Naive B cell (primary cell): Measurements from ENCODE around the gene ATP1B2. TPM values are rescaled to one million over a fixed set of nuclear protein-coding genes. Genes with fewer than 3 reads are reported as not detected.
"Not testable (repeated sequence)": the region's sequence is repeated elsewhere in the genome, so short reads cannot be mapped to it uniquely, and the experiment has no call there.

Experiments
- ATAC-seq, 2 donors: fragments of 150-1000 bp; cut with Tn5 transposase; 2 replicates each; pipeline ENCODE4 v1.10.0; 2021; ENCODE audit warnings: low read depth in 2 of 2, mild to moderate bottlenecking in 2 of 2, moderate library complexity in 2 of 2
- DNase-seq: peaks from one replicate; pipeline ENCODE4 v3.0.0; 2022
- H3K27ac Mint-ChIP-seq, 6 donors: one replicate each; pipeline ENCODE4 v1.8.0; 2020 to 2022; ENCODE audit warnings: mild to moderate bottlenecking in 6 of 6, mixed read lengths in 6 of 6, moderate library complexity in 5 of 6, inconsistent platforms in 2 of 6
- H3K27me3 Mint-ChIP-seq, 3 donors: one replicate each; pipeline ENCODE4 v1.8.0; 2021 to 2022; ENCODE audit warnings: mixed read lengths in 3 of 3, mild to moderate bottlenecking in 1 of 3
- H3K36me3 Mint-ChIP-seq, 2 donors: one replicate each; pipeline ENCODE4 v1.8.0; 2020 to 2022; ENCODE audit warnings: mixed read lengths in 2 of 2, inconsistent platforms in 1 of 2, mild to moderate bottlenecking in 1 of 2
- H3K4me1 Mint-ChIP-seq, 3 donors: one replicate each; pipeline ENCODE4 v1.8.0; 2020 to 2022; ENCODE audit warnings: mixed read lengths in 3 of 3, inconsistent platforms in 1 of 3, mild to moderate bottlenecking in 1 of 3, moderate library complexity in 1 of 3
- H3K4me3 Mint-ChIP-seq, 8 donors: one replicate each; pipeline ENCODE4 v1.8.0; 2020 to 2022; ENCODE audit warnings: mild to moderate bottlenecking in 8 of 8, mixed read lengths in 8 of 8, moderate library complexity in 8 of 8, inconsistent platforms in 2 of 8
- H3K9me3 Mint-ChIP-seq, 7 donors: one replicate each; pipeline ENCODE4 v1.8.0; 2020 to 2022; ENCODE audit warnings: mixed read lengths in 7 of 7, mild to moderate bottlenecking in 5 of 7, inconsistent platforms in 2 of 7, moderate library complexity in 1 of 7
- polyA plus RNA-seq, 6 donors: library from polyadenylated mRNA; unstranded; fragments of 300-500 nt; fragmentation: Illumina TruSeq; gene quantifications; one replicate each; pipeline ENCODE4 v1.2.3, GENCODE V29; 2021; ENCODE audit warnings: low read depth in 6 of 6

Gene ATP1B2, protein sequence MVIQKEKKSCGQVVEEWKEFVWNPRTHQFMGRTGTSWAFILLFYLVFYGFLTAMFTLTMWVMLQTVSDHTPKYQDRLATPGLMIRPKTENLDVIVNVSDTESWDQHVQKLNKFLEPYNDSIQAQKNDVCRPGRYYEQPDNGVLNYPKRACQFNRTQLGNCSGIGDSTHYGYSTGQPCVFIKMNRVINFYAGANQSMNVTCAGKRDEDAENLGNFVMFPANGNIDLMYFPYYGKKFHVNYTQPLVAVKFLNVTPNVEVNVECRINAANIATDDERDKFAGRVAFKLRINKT
- polyA plus RNA-seq = under 1 TPM in 2 of 6 donors, not detected in 4; 0.08 to 0.21 TPM

DNA sequence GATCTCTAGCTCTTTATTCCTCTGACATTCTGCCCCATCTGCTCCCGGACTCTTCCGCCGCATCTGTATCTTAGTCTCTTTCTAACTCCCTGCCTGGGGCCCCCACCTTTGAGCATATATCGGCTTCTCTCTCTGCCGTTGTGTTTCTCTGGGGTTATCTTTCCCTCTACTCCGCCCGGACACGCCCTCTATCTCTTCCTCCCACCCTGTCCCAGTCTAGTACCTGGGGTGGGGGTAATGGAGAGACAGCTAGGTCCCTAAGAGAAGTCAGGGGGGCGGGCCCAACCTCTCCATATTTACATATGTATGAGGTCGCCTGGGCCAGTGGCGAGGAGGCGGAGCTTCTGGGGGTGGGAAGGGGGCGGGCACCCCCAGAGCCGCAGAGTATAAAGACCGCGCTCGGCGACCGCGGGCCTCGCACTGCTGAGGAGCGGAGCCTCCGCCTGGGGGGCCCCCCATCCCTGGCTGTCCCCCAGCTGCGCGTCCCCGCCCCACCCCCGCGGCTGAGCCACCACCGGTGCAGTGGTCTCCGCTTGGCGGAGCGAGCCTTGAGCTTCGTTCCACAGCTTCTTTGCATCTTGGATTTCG lies at the start of gene ATP1B2:
TSS of gene ATP1B2 (plus strand) at position 418 of the 588 bp plus-strand sequence. CDS start 593 bp downstream, outside the sequence.
- peak within 1 kb of the TSS in 5 of 6 donors; percentile 46 to 88 (median 61) for H3K27ac Mint-ChIP-seq
- peaks cover 21 to 69% (median 67%) of the 10 kb centered on the region in 3 donors for H3K27me3 Mint-ChIP-seq
- H3K36me3 Mint-ChIP-seq = no peaks in the 10 kb centered on the region
- H3K4me1 Mint-ChIP-seq = peaks cover 17 to 22% (median 20%) of the 10 kb centered on the region in 3 donors
- DNase-seq = peak; percentile 68
- peak; percentile 91 to 92 for ATAC-seq
- H3K9me3 Mint-ChIP-seq = no peaks in the 10 kb centered on the region
- peak within 1 kb of the TSS; percentile 84 to 96 (median 90) for H3K4me3 Mint-ChIP-seq

DNA sequence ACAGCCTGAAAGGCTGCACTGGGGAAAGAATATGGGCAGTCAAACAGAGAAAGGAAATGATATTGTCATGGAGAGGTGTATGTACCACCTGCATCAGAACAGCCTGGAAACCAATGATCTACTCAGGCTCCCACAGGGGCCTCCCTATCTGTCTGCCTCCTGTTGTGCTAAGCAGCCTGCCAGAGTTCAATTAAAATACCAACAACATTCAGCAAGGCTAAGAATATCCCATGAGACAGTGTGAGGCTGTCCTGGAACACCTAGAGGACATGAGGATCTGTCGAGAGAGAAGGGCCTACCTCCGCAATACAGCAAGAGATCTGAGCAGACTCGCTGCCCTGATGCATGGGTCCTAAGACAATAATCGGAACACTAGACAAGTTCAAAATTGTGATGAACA lies 44.4 kb upstream of the ATP1B2 start:
- ATAC-seq = no peak
- Mint-ChIP-seq H3K4me1 (peaks cover 14 to 24% (median 22%) of the 10 kb centered on the region in 3 donors), H3K27me3 (no peaks in the 10 kb centered on the region), H3K9me3 (no peaks in the 10 kb centered on the region), H3K27ac (no peak overlapping the region), H3K4me3 (no peak overlapping the region), H3K36me3 (peaks cover 8 to 11% of the 10 kb centered on the region in 2 donors)
- no peak for DNase-seq

DNA sequence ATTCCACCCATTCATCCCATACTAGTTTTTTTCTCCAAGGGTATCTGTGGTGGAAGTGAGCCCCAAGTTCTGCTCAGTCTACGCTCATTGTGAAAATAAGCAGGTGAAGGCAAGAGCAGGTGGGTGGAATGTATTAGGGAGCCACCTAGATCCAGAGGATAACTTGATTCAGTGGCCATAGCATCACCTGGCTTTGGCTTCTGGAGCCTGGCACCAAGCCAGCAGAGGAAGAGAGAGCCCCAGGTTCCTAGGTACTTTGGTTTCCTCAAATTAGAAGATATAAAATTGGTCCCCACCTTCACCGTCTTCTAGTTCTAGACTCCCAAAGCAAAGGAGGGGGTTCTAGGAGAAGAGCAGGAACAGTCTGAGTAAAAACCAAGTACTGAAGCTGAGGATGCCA lies 40.1 kb upstream of the ATP1B2 start:
- H3K36me3 Mint-ChIP-seq = no peaks in the 10 kb centered on the region
- no peak for ATAC-seq
- peaks cover 38 to 52% (median 42%) of the 10 kb centered on the region in 3 donors for H3K4me1 Mint-ChIP-seq
- no peak overlapping the region for H3K27ac Mint-ChIP-seq
- H3K27me3 Mint-ChIP-seq = no peaks in the 10 kb centered on the region
- peak overlapping the region in 1 of 8 donors; percentile 46 for H3K4me3 Mint-ChIP-seq
- no peak for DNase-seq
- H3K9me3 Mint-ChIP-seq = no peaks in the 10 kb centered on the region

DNA sequence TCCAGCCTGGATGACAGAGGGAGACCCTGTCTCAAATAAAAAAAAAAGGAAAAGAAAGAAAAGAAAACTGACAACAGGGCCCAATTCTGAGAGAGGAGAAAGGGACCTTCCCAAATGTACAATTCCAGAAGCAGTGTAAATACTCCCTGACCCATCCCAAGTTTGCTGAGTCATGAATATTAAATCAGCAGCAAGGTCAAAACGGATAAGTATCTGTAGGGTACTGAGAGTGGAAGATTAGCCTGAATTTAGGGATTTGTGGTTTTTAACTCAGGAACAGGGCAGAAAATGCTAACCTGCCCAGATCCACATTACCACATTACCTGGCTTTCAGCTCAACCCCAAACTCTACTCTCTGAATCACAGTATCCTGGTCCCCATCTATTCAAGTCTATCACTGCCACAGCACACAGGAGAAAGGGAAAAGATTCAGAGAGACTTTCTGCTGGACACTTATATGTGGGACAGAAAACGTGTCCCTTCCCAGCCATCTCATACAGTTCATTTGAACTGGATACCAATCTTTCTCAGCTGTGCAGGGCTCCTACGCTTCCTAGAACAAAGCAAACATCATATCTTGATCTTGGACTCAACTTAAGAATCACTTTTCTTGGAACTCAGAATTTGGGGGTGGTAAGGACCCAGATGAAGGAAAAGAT lies 39.0 kb upstream of the ATP1B2 start:
- Mint-ChIP-seq H3K4me1 (peaks cover 31 to 45% (median 34%) of the 10 kb centered on the region in 3 donors), H3K9me3 (no peaks in the 10 kb centered on the region), H3K36me3 (no peaks in the 10 kb centered on the region), H3K27ac (peak overlapping the region in 2 of 6 donors; percentile 44 to 84), H3K4me3 (peak overlapping the region in 6 of 8 donors; percentile 25 to 94 (median 71)), H3K27me3 (no peaks in the 10 kb centered on the region)
- ATAC-seq = no peak
- DNase-seq = no peak

DNA sequence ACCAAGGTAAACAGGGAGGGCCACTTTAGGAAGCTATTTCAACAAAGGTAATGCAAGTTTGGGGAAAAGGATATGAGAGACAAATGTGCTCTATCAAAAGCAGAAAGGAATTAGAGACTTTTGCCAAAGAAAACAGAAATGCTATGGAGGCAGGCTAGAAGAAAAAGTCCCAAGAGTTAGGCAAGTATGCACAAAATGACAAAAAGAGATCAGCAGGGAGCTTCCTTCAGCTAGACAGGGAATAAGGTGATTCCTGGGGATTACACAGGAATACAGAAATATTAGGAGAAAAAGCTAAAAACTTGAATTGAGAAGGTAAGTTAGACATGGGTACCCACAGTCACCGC lies 38.5 kb upstream of the ATP1B2 start:
- Mint-ChIP-seq H3K4me3 (peak overlapping the region in 6 of 8 donors; percentile 24 to 94 (median 77)), H3K36me3 (no peaks in the 10 kb centered on the region), H3K4me1 (peaks cover 31 to 45% (median 34%) of the 10 kb centered on the region in 3 donors), H3K27me3 (no peaks in the 10 kb centered on the region), H3K9me3 (no peaks in the 10 kb centered on the region), H3K27ac (peak overlapping the region in 3 of 6 donors; percentile 42 to 84 (median 44))
- ATAC-seq = no peak
- no peak for DNase-seq

DNA sequence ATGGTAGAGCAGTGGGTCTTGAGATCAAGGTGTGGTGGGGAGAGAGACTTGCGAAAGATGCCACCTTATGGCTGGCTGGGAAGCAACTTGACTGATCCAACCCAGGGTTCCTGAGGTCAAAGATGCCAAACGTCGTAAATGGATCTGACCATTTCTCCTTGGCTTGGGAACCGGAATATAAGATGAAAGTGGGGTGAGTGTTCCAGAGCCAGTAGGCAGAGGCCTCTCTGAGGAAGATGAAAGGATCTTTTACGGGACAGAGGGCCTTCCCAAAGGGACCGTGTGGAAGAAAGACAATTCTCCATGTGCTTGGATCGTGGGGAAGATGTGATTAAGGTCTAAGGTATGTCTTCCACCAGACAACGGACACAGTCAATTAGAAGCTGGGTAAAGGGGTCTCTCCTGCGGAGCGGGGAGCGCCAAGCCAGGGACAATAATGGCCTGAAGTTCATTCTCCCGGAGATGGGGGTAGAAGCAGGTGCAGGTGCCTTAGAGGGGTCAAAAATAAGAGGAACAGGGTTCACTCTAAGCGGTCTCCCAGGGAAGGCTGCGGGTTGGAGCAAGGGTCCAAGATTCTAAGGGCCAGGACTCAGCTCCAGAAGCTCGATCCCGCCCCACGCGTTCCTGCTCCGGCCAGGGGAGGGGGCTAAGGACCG lies 36.8 kb upstream of the ATP1B2 start:
- peaks cover 31 to 42% (median 34%) of the 10 kb centered on the region in 3 donors for H3K4me1 Mint-ChIP-seq
- peaks cover 0 to 3% (median 0%) of the 10 kb centered on the region in 3 donors for H3K27me3 Mint-ChIP-seq
- H3K36me3 Mint-ChIP-seq = no peaks in the 10 kb centered on the region
- H3K27ac Mint-ChIP-seq = peak overlapping the region; percentile 84 to 95 (median 92)
- no peaks in the 10 kb centered on the region for H3K9me3 Mint-ChIP-seq
- H3K4me3 Mint-ChIP-seq = peak overlapping the region; percentile 82 to 94 (median 92)
- DNase-seq = no peak
- no peak for ATAC-seq

DNA sequence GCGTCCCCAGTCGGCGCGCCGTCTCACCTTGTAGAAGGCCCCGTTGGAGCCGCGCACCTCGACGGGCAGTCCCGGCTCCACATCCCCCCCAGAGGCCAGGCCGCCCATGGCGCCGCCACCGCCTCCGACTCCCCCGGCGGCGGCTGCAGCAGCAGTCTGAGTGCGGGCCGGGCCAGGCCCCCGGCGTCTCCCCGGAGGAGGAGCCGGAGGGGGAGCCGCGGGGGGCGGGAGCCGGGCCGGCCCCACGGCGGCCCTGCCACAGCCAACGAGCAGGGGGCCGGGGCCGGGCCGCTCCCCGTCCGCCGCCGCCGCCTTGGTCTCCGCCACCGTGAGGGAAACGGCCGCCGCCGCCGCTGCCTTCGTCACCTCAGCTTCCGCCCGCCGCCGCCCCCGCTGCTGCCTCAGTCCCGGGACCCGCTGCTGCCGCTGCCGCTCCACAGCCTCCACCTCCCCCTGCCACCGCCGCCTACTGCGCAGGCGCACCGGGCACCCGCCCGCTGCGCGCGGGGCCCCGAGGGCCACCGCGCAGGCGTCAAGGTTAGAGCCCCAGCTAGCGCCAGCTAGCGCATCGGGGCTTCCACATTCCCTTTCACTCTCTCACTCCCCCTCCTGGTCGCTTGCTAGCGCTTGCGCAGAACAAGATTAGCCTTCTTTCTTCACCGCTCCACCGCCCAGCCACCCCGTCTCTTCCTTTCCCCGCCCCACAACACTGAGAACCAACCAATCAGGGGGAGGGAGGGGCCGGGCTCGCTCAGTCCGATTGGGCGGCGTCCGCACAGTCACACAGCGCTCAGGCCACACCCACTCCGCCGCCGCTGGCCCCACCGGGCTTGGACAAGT lies 36.1 kb upstream of the ATP1B2 start, which contains the start of gene FXR2:
TSS of gene FXR2 (minus strand) at position 473 of the 840 bp plus-strand sequence. CDS start at position 108, 365 bp downstream.
- Mint-ChIP-seq H3K4me1 (peaks cover 30 to 39% (median 31%) of the 10 kb centered on the region in 3 donors), H3K4me3 (peak within 1 kb of the TSS; percentile 82 to 98 (median 94)), H3K36me3 (no peaks in the 10 kb centered on the region), H3K27ac (peak within 1 kb of the TSS; percentile 84 to 99 (median 98)), H3K27me3 (peaks cover 0 to 4% (median 0%) of the 10 kb centered on the region in 3 donors), H3K9me3 (no peaks in the 10 kb centered on the region)
- DNase-seq (peak; percentile 99), ATAC-seq (peak; percentile 85 to 87)

DNA sequence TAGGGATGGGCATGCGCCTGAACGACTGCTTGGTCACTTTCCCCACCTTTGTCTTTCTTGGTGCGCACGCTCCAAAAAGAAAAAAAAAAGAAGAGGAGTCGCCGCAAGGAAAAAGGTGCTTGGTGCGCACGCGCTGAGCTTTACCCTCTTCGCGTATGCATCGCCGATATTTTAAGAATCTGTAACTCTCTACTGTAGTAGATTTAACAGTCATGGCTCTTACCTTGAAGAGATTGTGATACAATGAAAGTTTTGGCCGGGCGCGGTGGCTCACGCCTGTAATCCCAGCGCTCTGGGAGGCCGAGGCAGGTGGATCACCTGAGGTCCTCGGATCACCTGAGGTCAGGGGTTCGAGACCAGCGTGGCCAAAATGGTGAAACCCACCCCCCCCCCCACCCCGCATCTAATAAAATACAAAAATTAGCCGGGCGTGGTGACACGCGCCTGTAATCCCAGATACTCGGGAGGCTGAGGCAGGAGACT lies 35.4 kb upstream of the ATP1B2 start:
- H3K27ac Mint-ChIP-seq = peak overlapping the region; percentile 84 to 99 (median 98)
- H3K4me3 Mint-ChIP-seq = peak overlapping the region; percentile 82 to 98 (median 94)
- peaks cover 0 to 4% (median 0%) of the 10 kb centered on the region in 3 donors for H3K27me3 Mint-ChIP-seq
- peaks cover 29 to 36% (median 31%) of the 10 kb centered on the region in 3 donors for H3K4me1 Mint-ChIP-seq
- peak; percentile 23 to 26 for ATAC-seq
- H3K36me3 Mint-ChIP-seq = no peaks in the 10 kb centered on the region
- no peak for DNase-seq
- no peaks in the 10 kb centered on the region for H3K9me3 Mint-ChIP-seq

DNA sequence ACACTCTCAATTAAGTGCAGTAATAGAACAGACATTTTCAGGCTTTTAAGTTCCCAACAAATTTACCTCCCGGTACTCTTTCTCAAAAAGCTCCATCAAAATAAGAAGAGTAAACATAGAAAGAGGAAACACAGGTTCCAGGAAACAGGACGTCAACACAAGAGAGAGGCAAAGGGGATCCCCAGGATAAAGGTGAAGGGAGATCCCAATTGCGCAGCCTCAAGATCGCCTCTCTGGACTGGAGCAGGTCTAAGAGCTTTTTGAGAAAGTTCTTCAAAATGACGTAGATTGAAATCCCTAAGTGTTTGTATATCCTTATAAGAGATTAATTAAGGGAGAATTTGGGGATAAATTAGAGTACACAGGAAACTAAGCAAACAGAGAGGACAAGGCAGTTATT lies 32.1 kb upstream of the ATP1B2 start:
- DNase-seq = no peak
- H3K27ac Mint-ChIP-seq = no peak overlapping the region
- H3K36me3 Mint-ChIP-seq = no peaks in the 10 kb centered on the region
- H3K4me1 Mint-ChIP-seq = peaks cover 3 to 6% (median 5%) of the 10 kb centered on the region in 3 donors
- peaks cover 0 to 4% (median 0%) of the 10 kb centered on the region in 3 donors for H3K27me3 Mint-ChIP-seq
- no peak for ATAC-seq
- no peak overlapping the region for H3K4me3 Mint-ChIP-seq
- H3K9me3 Mint-ChIP-seq = no peaks in the 10 kb centered on the region

DNA sequence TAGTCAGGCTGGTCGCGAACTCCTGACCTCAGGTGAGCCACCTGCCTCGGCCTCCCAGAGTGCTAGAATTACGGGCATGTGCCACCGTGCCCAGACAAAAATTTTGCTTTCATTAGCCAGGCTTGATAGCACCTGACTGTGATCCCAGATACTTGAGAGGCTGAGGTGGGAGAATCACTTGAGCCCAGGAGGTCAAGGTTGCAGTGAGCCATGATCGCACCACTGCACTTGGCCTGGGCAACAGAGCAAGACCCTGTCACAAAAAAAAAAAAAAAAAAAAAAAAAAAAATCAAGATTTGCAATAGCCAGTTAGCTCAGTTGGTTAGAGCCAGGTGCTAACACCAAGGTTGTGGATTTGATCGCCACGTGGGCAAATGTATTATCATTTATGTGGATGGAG lies 29.9 kb upstream of the ATP1B2 start:
- ATAC-seq = no peak
- H3K27ac Mint-ChIP-seq = no peak overlapping the region
- no peak overlapping the region for H3K4me3 Mint-ChIP-seq
- H3K4me1 Mint-ChIP-seq = no peaks in the 10 kb centered on the region
- no peaks in the 10 kb centered on the region for H3K36me3 Mint-ChIP-seq
- no peaks in the 10 kb centered on the region for H3K9me3 Mint-ChIP-seq
- H3K27me3 Mint-ChIP-seq = peaks cover 0 to 4% (median 0%) of the 10 kb centered on the region in 3 donors
- DNase-seq = no peak

DNA sequence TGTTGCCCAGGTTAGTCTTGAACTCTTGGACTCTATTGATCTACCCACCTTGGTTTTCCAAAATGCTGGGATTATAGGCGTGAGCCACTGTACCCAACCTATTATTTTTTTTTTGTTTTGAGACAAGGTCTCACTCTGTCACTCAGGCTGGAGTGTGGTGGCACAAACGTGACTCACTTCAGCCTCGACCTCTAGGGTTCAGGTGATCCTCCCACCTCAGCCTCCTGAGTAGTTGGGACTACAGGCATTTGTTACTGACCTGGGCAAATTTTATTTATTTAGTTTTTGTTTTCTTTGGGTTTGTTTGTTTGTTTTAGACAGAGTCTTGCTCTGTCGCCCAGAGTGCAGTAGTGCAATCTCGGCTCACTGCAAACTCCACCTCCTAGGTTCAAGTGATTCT lies 27.1 kb upstream of the ATP1B2 start:
- peaks cover 11 to 17% (median 11%) of the 10 kb centered on the region in 3 donors for H3K4me1 Mint-ChIP-seq
- no peaks in the 10 kb centered on the region for H3K36me3 Mint-ChIP-seq
- peaks cover 0 to 3% (median 0%) of the 10 kb centered on the region in 3 donors for H3K27me3 Mint-ChIP-seq
- H3K4me3 Mint-ChIP-seq = no peak overlapping the region
- H3K27ac Mint-ChIP-seq = peak overlapping the region in 1 of 6 donors; percentile 9
- DNase-seq (no peak), ATAC-seq (no peak)
- H3K9me3 Mint-ChIP-seq = no peaks in the 10 kb centered on the region

DNA sequence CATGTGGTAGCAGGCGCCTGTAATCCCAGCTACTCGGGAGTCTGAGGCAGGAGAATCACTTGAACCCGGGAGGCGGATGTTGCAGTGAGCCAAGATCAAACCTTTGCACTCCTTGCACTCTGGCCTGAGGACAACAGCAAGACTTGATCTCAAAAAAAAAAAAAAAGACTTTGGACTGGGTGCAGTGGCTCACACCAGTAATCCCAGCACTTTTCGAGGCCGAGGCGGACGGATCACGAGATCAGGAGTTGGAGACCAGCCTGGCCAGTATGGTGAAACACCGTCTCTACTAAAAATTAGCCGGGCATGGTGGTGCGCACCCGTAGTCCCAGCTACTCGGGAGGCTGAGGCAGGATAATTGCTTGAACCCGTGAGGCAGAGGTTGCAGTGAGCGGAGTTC lies 25.0 kb upstream of the ATP1B2 start:
- H3K36me3 Mint-ChIP-seq, H3K27me3 Mint-ChIP-seq, ATAC-seq, DNase-seq, H3K9me3 Mint-ChIP-seq: not testable (repeated sequence)
- peaks cover 11 to 17% (median 11%) of the 10 kb centered on the region in 3 donors for H3K4me1 Mint-ChIP-seq
- H3K4me3 Mint-ChIP-seq = peak overlapping the region in 4 of 8 donors; percentile 13 to 82 (median 36)
- peak overlapping the region in 2 of 6 donors; percentile 29 to 86 for H3K27ac Mint-ChIP-seq
